ENCODE measurements around the gene CCSER1.

GRCh38 chr4:90982813-90983212 lies 855.6 kb downstream of the CCSER1 start:
- no peak for TF ChIP-seq POLR2AphosphoS5 (IDR thresholded peaks at IDR 0.05; ENCODE audit: low read depth, low read length)
- TF ChIP-seq POLR2A (IDR thresholded peaks at IDR 0.05; ENCODE audit: low read depth, low read length) = no peak
